HG03108 (cell line): ENCODE data around the gene BNC2.

Experiments used
- ATAC-seq: cut with Tn5 transposase; IDR thresholded peaks from one replicate; pipeline ENCODE4 v1.9.1; 2021; ENCODE audit warnings: moderate library complexity; ENCODE audit not compliant: unreplicated experiment

The BNC2 gene

GRCh38 chr9:16869131-16869881 lies 1.2 kb downstream of the BNC2 start:
- no peak for ATAC-seq

GRCh38 chr9:16868701-16869100 lies 1.8 kb downstream of the BNC2 start:
- ATAC-seq: no peak

GRCh38 chr9:16867576-16868311 lies 2.7 kb downstream of the BNC2 start:
- no peak for ATAC-seq

GRCh38 chr9:16866587-16866986 lies 3.9 kb downstream of the BNC2 start:
- no peak for ATAC-seq

GRCh38 chr9:16864649-16865434 lies 5.6 kb downstream of the BNC2 start:
- ATAC-seq: no peak

GRCh38 chr9:16848179-16848578 lies 22.3 kb downstream of the BNC2 start:
- ATAC-seq: no peak

- ATAC-seq: no peak
Observed at GRCh38 chr9:16846986-16847385, 23.5 kb downstream of the BNC2 start.

- no peak for ATAC-seq
Observed at GRCh38 chr9:16846367-16846766, 24.1 kb downstream of the BNC2 start.

- no peak for ATAC-seq
Observed at GRCh38 chr9:16834817-16835216, 35.7 kb downstream of the BNC2 start.

GRCh38 chr9:16833296-16833835 lies 37.1 kb downstream of the BNC2 start:
- ATAC-seq: no peak

GRCh38 chr9:16832101-16832500 lies 38.4 kb downstream of the BNC2 start:
- no peak for ATAC-seq

- no peak for ATAC-seq
Observed at GRCh38 chr9:16830806-16831205, 39.7 kb downstream of the BNC2 start.

GRCh38 chr9:16828340-16829281 lies 41.9 kb downstream of the BNC2 start:
- ATAC-seq: no peak

- no peak for ATAC-seq
Observed at GRCh38 chr9:16825971-16826625, 44.4 kb downstream of the BNC2 start.

- no peak for ATAC-seq
Observed at GRCh38 chr9:16825331-16825725, 45.1 kb downstream of the BNC2 start.

- ATAC-seq: no peak
Observed at GRCh38 chr9:16824545-16825330, 45.7 kb downstream of the BNC2 start.

GRCh38 chr9:16823906-16824305 lies 46.6 kb downstream of the BNC2 start:
- no peak for ATAC-seq

GRCh38 chr9:16821344-16821743 lies 49.1 kb downstream of the BNC2 start:
- ATAC-seq: no peak

GRCh38 chr9:16817514-16817913 lies 53.0 kb downstream of the BNC2 start:
- ATAC-seq: no peak
